Measurements from ENCODE around the gene CHRM5.

DNA sequence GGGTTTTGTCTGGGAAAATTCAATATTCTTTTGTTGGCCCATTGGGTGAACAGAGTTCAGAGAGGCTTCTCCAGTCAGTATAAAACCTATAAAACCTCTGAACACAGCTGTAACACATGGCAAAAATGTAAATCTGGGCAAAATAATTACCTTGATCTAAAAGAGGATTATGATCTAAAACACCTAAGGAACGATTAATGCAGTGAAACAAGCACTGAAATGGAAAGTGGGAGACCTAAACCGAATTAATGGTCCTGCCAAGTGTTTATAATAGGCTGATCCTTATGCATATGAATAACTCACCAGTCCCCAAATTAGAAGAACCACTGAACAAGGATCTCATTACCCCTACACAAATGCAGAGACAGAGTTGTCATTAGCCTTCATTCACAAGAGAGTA, 38.1 kb downstream of the CHRM5 start:
- TF ChIP-seq, protein P1, sequence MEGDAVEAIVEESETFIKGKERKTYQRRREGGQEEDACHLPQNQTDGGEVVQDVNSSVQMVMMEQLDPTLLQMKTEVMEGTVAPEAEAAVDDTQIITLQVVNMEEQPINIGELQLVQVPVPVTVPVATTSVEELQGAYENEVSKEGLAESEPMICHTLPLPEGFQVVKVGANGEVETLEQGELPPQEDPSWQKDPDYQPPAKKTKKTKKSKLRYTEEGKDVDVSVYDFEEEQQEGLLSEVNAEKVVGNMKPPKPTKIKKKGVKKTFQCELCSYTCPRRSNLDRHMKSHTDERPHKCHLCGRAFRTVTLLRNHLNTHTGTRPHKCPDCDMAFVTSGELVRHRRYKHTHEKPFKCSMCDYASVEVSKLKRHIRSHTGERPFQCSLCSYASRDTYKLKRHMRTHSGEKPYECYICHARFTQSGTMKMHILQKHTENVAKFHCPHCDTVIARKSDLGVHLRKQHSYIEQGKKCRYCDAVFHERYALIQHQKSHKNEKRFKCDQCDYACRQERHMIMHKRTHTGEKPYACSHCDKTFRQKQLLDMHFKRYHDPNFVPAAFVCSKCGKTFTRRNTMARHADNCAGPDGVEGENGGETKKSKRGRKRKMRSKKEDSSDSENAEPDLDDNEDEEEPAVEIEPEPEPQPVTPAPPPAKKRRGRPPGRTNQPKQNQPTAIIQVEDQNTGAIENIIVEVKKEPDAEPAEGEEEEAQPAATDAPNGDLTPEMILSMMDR (IDR thresholded peaks at IDR 0.05): no peak
- TF ChIP-seq TCF7L2 (IDR thresholded peaks at IDR 0.05; ENCODE audit: low read depth, low read length) (no peak), POLR2AphosphoS5 (IDR thresholded peaks at IDR 0.05; ENCODE audit: low read depth, low read length) (no peak), SIN3A (IDR thresholded peaks at IDR 0.05; ENCODE audit: borderline replicate concordance, insufficient read depth, low read depth, low read length) (no peak)
- TF ChIP-seq, protein P2, sequence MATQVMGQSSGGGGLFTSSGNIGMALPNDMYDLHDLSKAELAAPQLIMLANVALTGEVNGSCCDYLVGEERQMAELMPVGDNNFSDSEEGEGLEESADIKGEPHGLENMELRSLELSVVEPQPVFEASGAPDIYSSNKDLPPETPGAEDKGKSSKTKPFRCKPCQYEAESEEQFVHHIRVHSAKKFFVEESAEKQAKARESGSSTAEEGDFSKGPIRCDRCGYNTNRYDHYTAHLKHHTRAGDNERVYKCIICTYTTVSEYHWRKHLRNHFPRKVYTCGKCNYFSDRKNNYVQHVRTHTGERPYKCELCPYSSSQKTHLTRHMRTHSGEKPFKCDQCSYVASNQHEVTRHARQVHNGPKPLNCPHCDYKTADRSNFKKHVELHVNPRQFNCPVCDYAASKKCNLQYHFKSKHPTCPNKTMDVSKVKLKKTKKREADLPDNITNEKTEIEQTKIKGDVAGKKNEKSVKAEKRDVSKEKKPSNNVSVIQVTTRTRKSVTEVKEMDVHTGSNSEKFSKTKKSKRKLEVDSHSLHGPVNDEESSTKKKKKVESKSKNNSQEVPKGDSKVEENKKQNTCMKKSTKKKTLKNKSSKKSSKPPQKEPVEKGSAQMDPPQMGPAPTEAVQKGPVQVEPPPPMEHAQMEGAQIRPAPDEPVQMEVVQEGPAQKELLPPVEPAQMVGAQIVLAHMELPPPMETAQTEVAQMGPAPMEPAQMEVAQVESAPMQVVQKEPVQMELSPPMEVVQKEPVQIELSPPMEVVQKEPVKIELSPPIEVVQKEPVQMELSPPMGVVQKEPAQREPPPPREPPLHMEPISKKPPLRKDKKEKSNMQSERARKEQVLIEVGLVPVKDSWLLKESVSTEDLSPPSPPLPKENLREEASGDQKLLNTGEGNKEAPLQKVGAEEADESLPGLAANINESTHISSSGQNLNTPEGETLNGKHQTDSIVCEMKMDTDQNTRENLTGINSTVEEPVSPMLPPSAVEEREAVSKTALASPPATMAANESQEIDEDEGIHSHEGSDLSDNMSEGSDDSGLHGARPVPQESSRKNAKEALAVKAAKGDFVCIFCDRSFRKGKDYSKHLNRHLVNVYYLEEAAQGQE (IDR thresholded peaks at IDR 0.05; ENCODE audit: insufficient read depth in 1 of 2, low read depth in 2 of 2, low read length in 1 of 2): no peak
